A549 (cell line): ENCODE measurements around the gene FAXDC2.

Experiments
- EHMT2 ChIP-seq: fragments of 200-600 bp; sonication (generic); IDR thresholded peaks from 2 replicates; pipeline ENCODE4 v1.6.1; 2016; ENCODE audit warnings: antibody characterized with exemption, low read depth, mild to moderate bottlenecking, moderate library complexity
- ESRRA ChIP-seq: fragments of 150-350 bp; IDR thresholded peaks from 2 replicates; pipeline ENCODE4 v1.6.1; 2014; ENCODE audit warnings: mild to moderate bottlenecking, low read length, borderline replicate concordance
- JUN ChIP-seq, 2 experiments: fragments of >200 bp; sonication (Bioruptor Twin); formaldehyde crosslinking; IDR thresholded peaks; 2 replicates in 1 of 2; 3 replicates in 1 of 2; pipeline ENCODE4 v1.6.1; 2016 to 2017
- NR3C1 ChIP-seq: fragments of >200 bp; sonication (Bioruptor Twin); formaldehyde crosslinking; IDR thresholded peaks from 3 replicates; pipeline ENCODE4 v1.6.1; 2017
- POLR2A ChIP-seq: IDR thresholded peaks from 2 replicates; pipeline ENCODE4 v1.6.1; 2012; ENCODE audit warnings: mild to moderate bottlenecking, low read length
- POLR2AphosphoS2 ChIP-seq: conservative IDR thresholded peaks from 2 replicates; pipeline ENCODE4 v1.6.1; 2012; ENCODE audit warnings: low read length, improper control_type of control experiment, inconsistent platforms
- SMC3 ChIP-seq: fragments of >200 bp; sonication (Bioruptor Twin); formaldehyde crosslinking; IDR thresholded peaks from 3 replicates; pipeline ENCODE4 v1.6.1; 2018; ENCODE audit warnings: inconsistent platforms
- TF ChIP-seq, protein P1 (sequence below): fragments of 450-650 bp; IDR thresholded peaks from 2 replicates; pipeline ENCODE4 v1.6.1; 2014; ENCODE audit warnings: antibody characterized with exemption
- TF ChIP-seq, protein P2 (sequence below): fragments of >200 bp; sonication (Bioruptor Twin); formaldehyde crosslinking; IDR thresholded peaks from 3 replicates; pipeline ENCODE4 v1.5.1; 2016
- TF ChIP-seq, protein P3 (sequence below): IDR thresholded peaks from 2 replicates; pipeline ENCODE4 v1.6.1; 2012

DNA sequence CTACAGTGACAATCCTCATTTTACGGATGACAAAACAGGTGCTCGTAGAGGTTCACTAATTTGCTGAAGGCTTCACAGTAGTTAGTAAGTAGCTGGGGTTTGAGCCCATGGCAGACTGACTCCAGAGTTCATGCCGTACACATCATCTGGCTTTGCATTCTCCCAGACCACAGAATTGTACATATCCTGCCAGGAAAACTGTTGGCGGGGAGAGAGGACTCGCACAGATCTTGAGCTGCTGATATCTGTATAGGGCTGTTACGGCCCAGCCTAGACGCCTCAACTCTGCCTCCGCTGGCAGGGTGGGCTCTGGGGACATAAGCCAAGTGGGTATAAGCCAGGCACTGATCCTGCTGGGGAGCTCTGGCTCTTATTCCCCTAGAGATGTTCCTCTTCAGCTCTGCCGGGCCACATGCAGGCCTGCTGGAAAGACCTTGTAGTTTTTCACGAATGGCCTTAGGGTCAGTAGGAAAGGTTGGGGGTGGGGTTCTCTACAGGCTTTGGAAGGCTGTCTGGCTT, 79.0 kb downstream of the FAXDC2 start:
- TF ChIP-seq, protein P1, sequence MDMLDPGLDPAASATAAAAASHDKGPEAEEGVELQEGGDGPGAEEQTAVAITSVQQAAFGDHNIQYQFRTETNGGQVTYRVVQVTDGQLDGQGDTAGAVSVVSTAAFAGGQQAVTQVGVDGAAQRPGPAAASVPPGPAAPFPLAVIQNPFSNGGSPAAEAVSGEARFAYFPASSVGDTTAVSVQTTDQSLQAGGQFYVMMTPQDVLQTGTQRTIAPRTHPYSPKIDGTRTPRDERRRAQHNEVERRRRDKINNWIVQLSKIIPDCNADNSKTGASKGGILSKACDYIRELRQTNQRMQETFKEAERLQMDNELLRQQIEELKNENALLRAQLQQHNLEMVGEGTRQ, result no peak
- TF ChIP-seq POLR2A (no peak), POLR2AphosphoS2 (no peak), NR3C1 (no peak), EHMT2 (no peak), SMC3 (no peak), JUN (IDR thresholded peaks at IDR 0.05) (no peak), ESRRA (no peak)
- TF ChIP-seq, protein P2, sequence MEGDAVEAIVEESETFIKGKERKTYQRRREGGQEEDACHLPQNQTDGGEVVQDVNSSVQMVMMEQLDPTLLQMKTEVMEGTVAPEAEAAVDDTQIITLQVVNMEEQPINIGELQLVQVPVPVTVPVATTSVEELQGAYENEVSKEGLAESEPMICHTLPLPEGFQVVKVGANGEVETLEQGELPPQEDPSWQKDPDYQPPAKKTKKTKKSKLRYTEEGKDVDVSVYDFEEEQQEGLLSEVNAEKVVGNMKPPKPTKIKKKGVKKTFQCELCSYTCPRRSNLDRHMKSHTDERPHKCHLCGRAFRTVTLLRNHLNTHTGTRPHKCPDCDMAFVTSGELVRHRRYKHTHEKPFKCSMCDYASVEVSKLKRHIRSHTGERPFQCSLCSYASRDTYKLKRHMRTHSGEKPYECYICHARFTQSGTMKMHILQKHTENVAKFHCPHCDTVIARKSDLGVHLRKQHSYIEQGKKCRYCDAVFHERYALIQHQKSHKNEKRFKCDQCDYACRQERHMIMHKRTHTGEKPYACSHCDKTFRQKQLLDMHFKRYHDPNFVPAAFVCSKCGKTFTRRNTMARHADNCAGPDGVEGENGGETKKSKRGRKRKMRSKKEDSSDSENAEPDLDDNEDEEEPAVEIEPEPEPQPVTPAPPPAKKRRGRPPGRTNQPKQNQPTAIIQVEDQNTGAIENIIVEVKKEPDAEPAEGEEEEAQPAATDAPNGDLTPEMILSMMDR, result no peak
- TF ChIP-seq, protein P3, sequence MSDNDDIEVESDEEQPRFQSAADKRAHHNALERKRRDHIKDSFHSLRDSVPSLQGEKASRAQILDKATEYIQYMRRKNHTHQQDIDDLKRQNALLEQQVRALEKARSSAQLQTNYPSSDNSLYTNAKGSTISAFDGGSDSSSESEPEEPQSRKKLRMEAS, result no peak
